DOHH2 (cell line): ENCODE data around the gene PEF1.

Source experiments
- H3F3A ChIP-seq: fragments of 200-600 bp; sonication (generic), shearing (Covaris generic); 2 replicates; pipeline ENCODE4 v1.6.0; 2016; ENCODE audit warnings: antibody characterized with exemption, mild to moderate bottlenecking; ENCODE audit not compliant: control insufficient read depth, insufficient read depth
- H3K27ac ChIP-seq: fragments of 200-600 bp; sonication (generic); 2 replicates; pipeline ENCODE4 v1.5.1; 2014; ENCODE audit warnings: low read depth, mild to moderate bottlenecking, low read length, moderate library complexity
- H3K27me3 ChIP-seq: fragments of 200-600 bp; sonication (generic); 2 replicates; pipeline ENCODE4 v1.6.1; 2014; ENCODE audit warnings: mild to moderate bottlenecking, low read length, mixed read lengths; ENCODE audit not compliant: control insufficient read depth
- H3K36me3 ChIP-seq: fragments of 200-600 bp; sonication (generic); 2 replicates; pipeline ENCODE4 v1.6.1; 2014; ENCODE audit warnings: mild to moderate bottlenecking, low read length, moderate library complexity, mixed read lengths; ENCODE audit not compliant: control insufficient read depth
- H3K4me1 ChIP-seq: fragments of 200-600 bp; sonication (generic); 2 replicates; pipeline ENCODE4 v1.6.1; 2014; ENCODE audit warnings: mild to moderate bottlenecking, low read length, mixed read lengths; ENCODE audit not compliant: control insufficient read depth
- H3K4me2 ChIP-seq: fragments of 200-600 bp; sonication (generic); 2 replicates; pipeline ENCODE4 v1.6.0; 2014; ENCODE audit warnings: mild to moderate bottlenecking, low read length, moderate library complexity
- H3K4me3 ChIP-seq: fragments of 200-600 bp; sonication (generic); 2 replicates; pipeline ENCODE4 v1.5.1; 2014; ENCODE audit warnings: mild to moderate bottlenecking, low read length, mixed read lengths
- H3K79me2 ChIP-seq: fragments of 200-600 bp; sonication (generic); 2 replicates; pipeline ENCODE4 v1.6.1; 2014; ENCODE audit warnings: mild to moderate bottlenecking, low read length, mixed read lengths; ENCODE audit not compliant: control insufficient read depth
- H3K9me2 ChIP-seq: fragments of 200-600 bp; sonication (generic); replicated peaks from 2 replicates; pipeline ENCODE4 v1.6.1; 2014; ENCODE audit warnings: mild to moderate bottlenecking, low read length, mixed read lengths; ENCODE audit not compliant: control insufficient read depth
- H3K9me3 ChIP-seq: fragments of 200-600 bp; sonication (generic); 2 replicates; pipeline ENCODE4 v1.6.1; 2014; ENCODE audit warnings: antibody characterized with exemption, low read length, mixed read lengths; ENCODE audit not compliant: control insufficient read depth, insufficient read depth
- H4K20me1 ChIP-seq: fragments of 200-600 bp; sonication (generic); 2 replicates; pipeline ENCODE4 v1.6.0; 2014; ENCODE audit warnings: low read depth, mild to moderate bottlenecking, antibody characterized with exemption, low read length, moderate library complexity; ENCODE audit not compliant: control insufficient read depth, insufficient read depth
- EZH2phosphoT487 ChIP-seq: fragments of 200-600 bp; sonication (generic); IDR thresholded peaks from 2 replicates; pipeline ENCODE4 v1.6.1; 2017; ENCODE audit warnings: borderline replicate concordance, mild to moderate bottlenecking, antibody characterized with exemption, low read length, moderate library complexity, mixed read lengths
- TF ChIP-seq, protein P1 (sequence below): fragments of 200-600 bp; sonication (generic); IDR thresholded peaks from one replicate; pipeline ENCODE4 v1.5.1; 2014; ENCODE audit warnings: antibody characterized with exemption, mild to moderate bottlenecking, low read depth, low read length; ENCODE audit not compliant: poor library complexity, severe bottlenecking

PEF1 gene

DNA sequence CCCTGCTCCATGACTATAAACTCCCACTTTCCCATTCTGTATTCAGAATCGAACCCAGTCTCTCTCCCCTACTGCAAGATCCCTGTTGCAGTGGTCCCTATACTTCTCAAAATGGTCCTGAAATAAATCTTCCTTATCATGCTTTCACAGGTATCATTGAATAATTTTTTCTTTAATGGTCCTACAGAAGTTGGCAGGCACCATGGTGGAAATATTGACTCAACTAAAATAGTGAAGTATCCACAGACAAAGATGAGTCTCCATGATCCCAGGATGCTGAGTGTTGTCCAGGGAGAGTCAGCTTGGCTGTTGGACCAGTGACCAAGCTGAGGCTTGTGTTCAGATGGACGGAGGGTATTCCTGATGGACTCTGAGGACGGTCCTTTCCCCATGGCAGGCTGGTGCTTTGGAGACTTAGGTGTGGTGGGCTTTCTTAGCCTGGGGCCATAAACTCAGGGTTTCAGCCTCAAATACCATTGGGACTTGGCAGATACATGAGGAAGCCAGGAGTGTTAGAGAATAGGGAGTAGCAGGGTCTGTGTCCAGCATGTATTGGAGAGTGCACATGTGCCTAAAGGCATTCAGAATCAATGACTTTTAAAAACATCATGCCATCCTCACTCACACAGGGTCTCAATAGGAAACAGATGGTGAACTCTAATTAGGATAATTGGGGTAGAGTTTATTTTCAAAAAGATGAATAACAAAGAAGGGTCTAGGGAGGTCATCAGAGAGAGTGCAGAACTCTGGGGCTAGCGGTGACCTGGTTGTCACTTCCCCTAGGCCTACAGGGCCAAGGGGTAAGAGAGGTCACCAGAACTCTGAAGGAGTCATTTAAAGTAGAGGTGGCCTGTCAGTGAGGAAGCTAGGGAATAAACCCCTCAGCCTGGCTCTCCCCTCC is 48.6 kb downstream of the PEF1 start:
- H3K4me3 ChIP-seq: peak overlapping the region; percentile 48
- no peaks in the 10 kb centered on the region for H3K9me2 ChIP-seq
- H3K79me2 ChIP-seq: no peaks in the 10 kb centered on the region
- H3K27me3 ChIP-seq: no peaks in the 10 kb centered on the region; the same call in 1 of the 2 replicates
- peak overlapping the region; percentile 68 for H3K27ac ChIP-seq
- H3K36me3 ChIP-seq: no peaks in the 10 kb centered on the region
- H3F3A ChIP-seq: 0 out of 2 replicates have a peak, but pooled peaks cover 8% of the 10 kb centered on the region
- no peaks in the 10 kb centered on the region for H3K9me3 ChIP-seq
- H4K20me1 ChIP-seq: no peaks in the 10 kb centered on the region
- TF ChIP-seq, protein P1, sequence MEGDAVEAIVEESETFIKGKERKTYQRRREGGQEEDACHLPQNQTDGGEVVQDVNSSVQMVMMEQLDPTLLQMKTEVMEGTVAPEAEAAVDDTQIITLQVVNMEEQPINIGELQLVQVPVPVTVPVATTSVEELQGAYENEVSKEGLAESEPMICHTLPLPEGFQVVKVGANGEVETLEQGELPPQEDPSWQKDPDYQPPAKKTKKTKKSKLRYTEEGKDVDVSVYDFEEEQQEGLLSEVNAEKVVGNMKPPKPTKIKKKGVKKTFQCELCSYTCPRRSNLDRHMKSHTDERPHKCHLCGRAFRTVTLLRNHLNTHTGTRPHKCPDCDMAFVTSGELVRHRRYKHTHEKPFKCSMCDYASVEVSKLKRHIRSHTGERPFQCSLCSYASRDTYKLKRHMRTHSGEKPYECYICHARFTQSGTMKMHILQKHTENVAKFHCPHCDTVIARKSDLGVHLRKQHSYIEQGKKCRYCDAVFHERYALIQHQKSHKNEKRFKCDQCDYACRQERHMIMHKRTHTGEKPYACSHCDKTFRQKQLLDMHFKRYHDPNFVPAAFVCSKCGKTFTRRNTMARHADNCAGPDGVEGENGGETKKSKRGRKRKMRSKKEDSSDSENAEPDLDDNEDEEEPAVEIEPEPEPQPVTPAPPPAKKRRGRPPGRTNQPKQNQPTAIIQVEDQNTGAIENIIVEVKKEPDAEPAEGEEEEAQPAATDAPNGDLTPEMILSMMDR: no peak
- no peak for TF ChIP-seq EZH2phosphoT487
- peaks cover 66% of the 10 kb centered on the region for H3K4me1 ChIP-seq
- peak overlapping the region; percentile 72 for H3K4me2 ChIP-seq

DNA sequence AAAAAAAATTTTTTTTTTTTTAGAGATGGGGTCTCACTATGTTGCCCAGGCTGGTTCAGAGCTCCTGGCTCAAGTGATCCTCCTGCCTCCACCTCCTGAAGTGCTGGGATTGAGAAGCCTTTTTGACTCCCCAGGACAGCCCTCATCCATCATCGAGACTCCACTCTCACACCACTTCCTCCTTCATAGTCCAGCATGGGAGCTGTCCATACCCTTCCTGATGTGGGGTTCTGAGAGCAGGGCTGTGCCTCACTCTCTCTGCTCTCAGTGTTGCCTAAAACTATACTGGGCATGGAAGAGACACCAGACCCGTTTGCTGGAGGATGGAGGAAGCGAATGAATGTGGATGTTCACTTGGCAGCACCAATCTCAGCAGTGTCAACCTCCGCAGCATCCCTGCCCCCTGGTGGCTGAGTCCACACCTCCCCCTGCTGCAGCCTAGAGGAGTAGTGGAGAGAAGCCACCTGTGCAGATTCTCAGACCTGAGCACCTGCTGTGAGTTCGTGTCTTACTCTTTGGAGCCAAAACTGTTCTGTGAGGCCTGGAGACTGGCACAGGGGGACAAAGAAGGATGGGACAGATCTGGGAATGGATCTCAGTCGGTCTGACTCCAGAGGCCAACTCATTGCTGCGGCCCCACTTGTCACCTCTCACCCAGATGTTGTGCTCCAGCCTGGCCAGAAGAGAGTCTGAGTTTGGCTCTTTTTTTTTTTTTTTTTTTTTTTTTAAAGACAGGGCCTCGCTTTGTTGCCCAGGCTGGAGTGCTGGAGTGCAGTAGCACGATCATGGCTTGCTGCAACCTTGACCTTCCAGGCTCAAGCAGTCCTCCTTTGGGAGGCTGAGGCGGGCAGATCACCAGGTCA is 50.7 kb downstream of the PEF1 start:
- Histone ChIP-seq H3F3A (0 out of 2 replicates have a peak, but pooled peaks cover 3% of the 10 kb centered on the region), H4K20me1 (no peaks in the 10 kb centered on the region), H3K27me3 (no peaks in the 10 kb centered on the region; the same call in 1 of the 2 replicates), H3K27ac (no peak overlapping the region), H3K79me2 (no peaks in the 10 kb centered on the region), H3K4me3 (no peak overlapping the region), H3K36me3 (no peaks in the 10 kb centered on the region), H3K4me1 (peaks cover 45% of the 10 kb centered on the region), H3K9me3 (no peaks in the 10 kb centered on the region), H3K4me2 (peak overlapping the region; percentile 11; the same call in 1 of the 2 replicates), H3K9me2 (no peaks in the 10 kb centered on the region)
- TF ChIP-seq, protein P1: peak; percentile 99
- TF ChIP-seq EZH2phosphoT487: no peak

DNA sequence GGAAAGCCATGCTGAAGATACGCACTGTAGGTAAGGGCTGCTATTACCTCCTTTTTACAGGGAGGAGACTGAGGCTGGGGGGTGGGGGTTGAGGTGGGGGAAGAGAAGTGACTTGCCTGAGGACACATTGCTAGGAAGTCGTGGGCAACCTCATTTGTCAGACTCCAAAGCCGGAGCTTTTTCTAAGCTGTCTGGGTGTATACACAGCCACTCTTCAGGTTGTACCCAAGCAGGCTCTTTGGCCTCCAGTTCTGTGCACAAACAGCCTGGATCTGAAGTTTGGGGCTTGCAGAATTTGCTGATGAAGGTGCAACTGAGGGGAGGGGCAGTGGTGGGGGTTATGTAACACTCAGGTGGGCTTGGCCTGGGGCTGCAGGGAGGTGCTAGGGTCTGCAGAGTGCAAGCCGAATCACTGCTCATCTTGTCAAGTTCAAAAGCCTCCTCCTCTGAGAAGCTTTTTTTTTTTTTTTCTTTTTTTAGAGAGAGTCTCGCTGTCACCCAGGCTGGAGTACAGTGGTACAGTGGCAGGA is 51.5 kb downstream of the PEF1 start:
- Histone ChIP-seq H3K4me2 (no peak overlapping the region), H3K9me3 (no peaks in the 10 kb centered on the region), H3K4me1 (peaks cover 39% of the 10 kb centered on the region), H3K4me3 (no peak overlapping the region), H3K36me3 (no peaks in the 10 kb centered on the region), H3K27me3 (peaks cover 3% of the 10 kb centered on the region; the same call in 1 of the 2 replicates), H4K20me1 (no peaks in the 10 kb centered on the region), H3K27ac (no peak overlapping the region), H3F3A (0 out of 2 replicates have a peak, but pooled peaks cover 3% of the 10 kb centered on the region), H3K79me2 (no peaks in the 10 kb centered on the region), H3K9me2 (no peaks in the 10 kb centered on the region)
- TF ChIP-seq EZH2phosphoT487: no peak
- TF ChIP-seq, protein P1: no peak
